ENCODE results near the gene NLRP11.
A peak's percentile ranks its signal among the peaks of the same experiment; 100 is the strongest.

NLRP11 gene

DNA sequence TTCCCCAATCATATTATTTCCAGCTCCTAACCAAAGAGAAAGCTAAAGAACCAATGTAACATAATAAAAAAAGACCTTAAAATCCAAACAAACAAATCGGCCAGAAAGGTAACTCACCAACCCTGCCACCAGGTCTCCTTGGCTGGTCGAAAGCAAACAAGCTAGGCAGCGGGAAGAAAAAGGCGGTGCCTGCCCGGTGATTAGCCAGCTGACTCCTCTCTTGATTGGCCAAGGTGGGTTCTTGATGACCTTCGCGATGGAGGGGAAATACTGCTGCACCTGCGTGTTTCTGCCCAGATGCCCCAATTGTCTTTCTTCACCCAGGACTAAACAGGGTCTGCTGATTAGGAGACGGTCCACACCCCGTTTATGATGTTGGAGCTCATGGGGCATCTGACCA lies at the start of gene NLRP11:
Gene NLRP11, minus strand, starts transcription at position 154 of the 400 bp plus-strand sequence. CDS start 13,825 bp downstream, outside the sequence.
- no peak for DNase-seq

DNA sequence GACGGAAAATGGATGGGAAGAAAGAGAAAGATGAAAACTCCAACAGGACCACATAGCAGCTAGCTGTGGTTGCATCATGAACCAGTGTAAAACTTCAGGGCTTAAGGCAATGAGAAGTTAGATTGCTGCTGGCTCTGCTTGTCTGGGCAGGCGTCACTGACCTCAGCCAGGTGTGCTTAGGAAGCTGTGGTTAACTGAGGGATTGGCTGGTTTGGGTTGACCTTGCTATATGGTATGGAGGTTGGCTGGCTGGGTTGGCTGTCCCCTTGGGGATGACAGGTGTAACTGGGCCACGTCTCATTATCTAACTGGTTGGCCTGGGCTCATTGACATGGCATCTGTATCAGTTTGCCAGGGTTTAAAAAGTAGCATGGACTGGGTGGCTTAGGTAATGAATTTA lies 45.4 kb upstream of the NLRP11 start:
- no peak for DNase-seq

DNA sequence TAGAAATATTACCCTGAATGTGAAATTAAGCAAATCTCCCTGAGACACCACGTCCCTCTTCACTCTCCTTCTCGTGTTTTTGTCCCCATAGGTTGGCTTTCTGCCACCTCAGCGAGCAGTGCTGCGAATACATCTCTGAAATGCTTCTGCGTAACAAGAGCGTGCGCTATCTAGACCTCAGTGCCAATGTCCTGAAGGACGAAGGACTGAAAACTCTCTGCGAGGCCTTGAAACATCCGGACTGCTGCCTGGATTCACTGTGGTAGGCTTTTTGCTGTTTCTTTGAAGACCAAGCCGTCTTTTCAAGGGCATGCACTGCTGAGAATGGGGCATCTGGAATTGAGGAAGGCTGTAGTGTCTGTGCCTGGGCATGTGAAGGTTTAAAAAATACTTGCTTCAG lies 38.9 kb upstream of the NLRP11 start:
- no peak for DNase-seq

DNA sequence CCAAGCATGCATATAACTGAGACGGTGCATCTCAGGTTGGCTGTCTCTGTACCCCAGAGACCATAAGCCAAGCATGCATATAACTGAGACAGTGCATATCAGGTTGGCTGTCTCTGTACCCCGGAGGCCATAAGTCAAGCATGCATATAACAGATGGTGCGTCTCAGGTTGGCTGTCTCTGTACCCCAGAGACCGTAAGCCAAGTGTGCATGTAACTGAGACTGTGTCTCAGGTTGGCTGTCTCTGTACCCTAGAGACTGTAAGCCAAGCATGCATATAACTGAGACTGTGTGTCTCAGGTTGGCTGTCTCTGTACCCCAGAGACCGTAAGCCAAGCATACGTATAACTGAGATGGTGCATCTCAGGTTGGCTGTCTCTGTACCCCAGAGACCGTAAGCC lies 35.3 kb upstream of the NLRP11 start:
- DNase-seq: no peak

DNA sequence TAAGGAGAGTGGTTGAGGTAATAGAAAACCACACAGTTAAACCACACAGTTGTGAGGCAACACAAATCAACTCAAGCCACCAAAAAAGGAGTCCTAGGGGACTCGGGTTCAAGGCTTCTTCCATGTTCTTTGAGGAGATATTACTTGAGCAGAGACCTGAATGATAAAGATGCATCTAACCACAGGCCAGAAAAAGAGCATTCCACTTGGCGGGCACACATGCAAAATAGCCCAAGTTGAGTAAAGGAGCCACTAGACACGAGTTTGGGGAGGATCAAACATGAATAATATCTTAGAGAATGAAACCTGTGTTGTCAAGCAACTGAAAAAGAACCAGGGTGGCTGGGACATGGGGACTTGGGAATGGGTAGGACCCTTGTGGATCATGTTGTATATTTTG lies 34.7 kb upstream of the NLRP11 start:
- DNase-seq: no peak

DNA sequence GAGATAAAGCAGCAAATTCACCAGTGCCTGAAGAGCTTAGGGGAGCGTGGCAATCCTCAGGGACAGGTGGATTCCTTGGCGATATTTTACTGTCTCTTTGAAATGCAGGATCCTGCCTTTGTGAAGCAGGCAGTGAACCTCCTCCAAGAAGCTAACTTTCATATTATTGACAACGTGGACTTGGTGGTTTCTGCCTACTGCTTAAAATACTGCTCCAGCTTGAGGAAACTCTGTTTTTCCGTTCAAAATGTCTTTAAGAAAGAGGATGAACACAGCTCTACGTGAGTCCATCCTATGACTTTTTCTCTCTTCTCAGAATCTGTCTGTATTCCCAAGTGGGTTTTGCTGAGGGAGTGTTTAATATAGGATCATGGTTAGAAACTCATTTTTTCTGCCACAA lies 27.2 kb upstream of the NLRP11 start:
- no peak for DNase-seq

DNA sequence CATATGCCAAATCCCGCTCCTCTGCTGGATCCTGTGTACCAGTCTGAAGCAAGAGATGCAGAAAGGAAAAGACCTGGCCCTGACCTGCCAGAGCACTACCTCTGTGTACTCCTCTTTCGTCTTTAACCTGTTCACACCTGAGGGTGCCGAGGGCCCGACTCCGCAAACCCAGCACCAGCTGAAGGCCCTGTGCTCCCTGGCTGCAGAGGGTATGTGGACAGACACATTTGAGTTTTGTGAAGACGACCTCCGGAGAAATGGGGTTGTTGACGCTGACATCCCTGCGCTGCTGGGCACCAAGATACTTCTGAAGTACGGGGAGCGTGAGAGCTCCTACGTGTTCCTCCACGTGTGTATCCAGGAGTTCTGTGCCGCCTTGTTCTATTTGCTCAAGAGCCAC lies 26.6 kb upstream of the NLRP11 start:
- DNase-seq: no peak

DNA sequence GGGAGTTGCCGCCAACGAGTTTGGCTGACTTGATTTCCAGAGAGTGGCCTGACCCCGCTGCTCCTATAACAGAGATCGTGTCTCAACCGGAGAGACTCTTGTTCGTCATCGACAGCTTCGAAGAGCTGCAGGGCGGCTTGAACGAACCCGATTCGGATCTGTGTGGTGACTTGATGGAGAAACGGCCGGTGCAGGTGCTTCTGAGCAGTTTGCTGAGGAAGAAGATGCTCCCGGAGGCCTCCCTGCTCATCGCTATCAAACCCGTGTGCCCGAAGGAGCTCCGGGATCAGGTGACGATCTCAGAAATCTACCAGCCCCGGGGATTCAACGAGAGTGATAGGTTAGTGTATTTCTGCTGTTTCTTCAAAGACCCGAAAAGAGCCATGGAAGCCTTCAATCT lies 26.2 kb upstream of the NLRP11 start:
- DNase-seq: no peak

DNA sequence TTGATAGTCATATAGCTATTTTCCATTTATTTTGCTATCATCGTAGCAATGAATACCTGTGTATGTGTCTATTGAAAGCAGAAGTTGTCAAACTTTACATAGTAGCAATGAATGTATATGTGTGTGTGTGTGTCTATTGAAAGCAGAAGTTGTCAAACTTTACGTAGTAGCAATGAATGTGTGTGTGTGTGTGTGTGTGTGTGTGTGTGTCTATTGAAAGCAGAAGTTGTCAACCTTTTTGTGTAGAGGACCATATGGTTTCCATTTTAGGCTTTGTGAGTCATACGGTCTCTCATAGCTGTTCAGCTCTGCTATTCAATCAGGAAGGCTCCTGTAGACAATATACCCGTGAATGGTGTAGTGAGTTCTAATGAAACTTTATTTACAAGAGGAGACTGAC lies 25.4 kb upstream of the NLRP11 start:
- no peak for DNase-seq

DNA sequence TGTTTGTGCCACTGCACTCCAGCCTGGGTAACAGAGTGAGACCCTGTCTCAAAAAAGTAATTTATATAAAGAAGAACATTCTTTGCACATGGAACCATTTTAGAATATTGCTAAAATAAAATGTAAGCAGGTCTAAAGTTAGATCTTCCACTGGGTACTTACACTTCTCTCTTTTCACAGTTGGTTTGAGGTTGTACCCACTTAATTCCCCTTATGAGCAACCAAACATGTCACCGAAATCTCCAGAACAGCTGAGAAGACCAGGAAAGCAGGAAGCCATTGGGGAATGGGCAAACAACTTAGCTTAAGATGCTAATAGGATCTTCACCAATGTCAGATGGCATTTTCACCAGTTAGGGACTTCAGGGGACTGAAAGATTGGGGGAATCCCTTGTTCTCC lies 23.4 kb upstream of the NLRP11 start:
- no peak for DNase-seq

DNA sequence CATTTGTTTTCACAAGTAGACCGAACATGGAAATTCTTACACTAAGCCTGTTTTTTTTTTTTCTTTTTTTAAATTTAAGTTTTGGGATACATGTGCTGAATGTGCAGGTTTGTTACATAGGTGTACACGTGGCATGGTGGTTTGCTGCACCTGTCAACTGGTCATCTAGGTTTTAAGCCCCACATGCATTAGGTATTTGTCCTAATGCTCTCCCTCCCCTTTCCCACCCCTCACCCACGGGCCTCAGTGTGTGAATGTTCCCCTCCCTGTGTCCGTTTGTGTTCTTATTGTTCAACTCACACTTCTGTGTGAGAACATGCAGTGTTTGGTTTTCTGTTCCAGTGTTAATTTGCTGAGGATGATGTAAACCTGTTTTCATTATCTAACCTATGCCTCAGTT lies 7.1 kb upstream of the NLRP11 start:
- no peak for DNase-seq

DNA sequence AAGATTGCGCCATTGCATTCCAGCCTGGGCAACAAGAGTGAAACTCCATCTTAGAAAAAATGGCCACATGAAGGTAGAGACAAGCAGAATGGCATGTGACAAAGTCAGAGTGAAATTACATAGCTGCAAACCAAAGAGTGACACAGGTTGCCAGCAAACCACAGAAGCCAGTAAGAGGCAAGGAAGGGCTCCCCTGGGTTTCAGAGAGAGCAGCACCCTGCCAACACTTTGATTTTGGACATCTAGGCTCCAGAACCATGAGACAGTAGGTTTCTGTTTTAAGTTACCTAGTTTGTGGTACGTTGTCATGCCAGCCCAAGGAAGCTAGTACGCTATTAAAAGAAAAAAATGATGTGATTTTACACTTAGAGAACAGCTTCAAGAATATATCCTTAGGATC lies 6.5 kb upstream of the NLRP11 start:
- no peak for DNase-seq

DNA sequence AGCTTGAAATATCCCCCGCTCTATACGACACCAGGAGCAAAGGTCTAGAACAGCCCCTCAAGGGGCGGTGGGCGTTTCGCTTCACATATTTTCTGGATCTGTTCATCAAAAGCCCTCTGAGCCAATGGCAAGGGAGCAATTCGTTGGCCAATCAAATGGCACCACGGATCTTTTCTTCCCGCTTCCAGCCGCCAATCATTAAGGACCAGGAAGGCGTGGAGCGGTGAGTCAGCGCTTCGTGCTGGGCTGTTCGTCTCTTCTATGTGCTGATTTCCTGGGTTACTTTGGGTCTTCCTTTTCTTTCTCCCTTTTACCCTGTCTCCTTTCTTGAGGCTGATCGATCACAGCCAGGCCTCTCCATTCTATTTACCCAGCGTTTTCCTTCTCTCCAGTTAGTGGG lies 4.5 kb upstream of the NLRP11 start, which contains the start of gene NLRP4:
Gene NLRP4, plus strand, starts transcription at position 201 of the 400 bp plus-strand sequence. CDS start 15,541 bp downstream, outside the sequence.
- peak in 1 of 2 experiments; percentile 17 for DNase-seq

DNA sequence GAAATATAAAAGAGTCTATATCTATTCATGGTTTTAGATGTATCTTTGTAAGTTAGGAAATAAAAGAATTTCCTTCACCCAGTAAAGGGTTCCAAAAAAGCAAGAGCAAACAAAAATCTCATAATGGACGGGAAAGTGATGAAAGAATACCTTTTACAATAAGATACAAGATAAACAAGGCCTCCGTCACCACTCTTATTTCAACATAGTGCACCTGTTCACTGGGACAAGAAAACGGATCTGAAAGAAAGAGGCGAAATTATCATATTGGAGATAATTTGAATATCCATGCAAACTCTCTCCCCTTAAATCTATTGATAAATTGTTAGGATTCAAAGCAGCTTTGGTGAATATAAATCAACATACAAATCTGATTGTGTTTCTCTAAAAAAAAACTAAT lies 877 bp upstream of the NLRP11 start:
- DNase-seq: peak in 1 of 2 experiments; percentile 37

DNA sequence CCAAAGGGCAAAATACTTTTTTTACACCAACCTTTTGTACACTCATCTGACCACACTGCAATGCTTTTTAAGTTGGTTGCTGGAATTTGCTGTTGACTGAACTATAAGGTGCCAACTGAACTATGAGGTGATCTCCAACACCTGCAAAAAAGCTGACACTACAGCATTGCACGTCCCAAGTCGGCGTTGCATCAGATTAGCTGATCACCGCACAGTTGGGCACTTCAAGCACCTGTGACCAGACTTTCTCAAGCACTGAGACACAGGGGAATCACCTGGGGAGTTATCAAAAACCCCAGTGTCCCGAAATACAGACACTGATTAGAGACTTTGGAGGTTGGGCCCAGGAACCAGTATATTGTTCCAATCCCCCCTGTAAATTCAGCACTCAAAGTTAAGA lies 1.1 kb downstream of the NLRP11 start:
- DNase-seq: peak in 1 of 2 experiments; percentile 80

DNA sequence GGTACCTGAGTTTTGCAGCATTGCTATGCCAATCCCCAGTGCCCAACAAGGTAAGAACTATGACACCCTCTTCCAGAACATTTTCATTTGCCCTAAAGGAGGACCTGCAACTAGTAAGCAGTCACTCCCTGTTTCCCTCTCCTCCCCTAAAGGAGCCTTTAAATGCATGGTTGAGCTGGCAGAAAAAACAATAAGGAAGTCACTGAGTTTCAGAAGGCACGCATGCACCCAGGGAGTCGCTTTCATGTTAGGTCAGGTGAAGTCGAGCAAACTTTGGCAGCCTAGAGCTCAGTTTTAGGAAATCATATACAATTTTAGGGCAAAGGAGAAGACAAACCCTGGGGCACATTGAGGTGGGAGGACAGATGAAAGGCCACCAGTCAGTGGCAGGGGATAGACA lies 11.8 kb downstream of the NLRP11 start:
- no peak for DNase-seq

DNA sequence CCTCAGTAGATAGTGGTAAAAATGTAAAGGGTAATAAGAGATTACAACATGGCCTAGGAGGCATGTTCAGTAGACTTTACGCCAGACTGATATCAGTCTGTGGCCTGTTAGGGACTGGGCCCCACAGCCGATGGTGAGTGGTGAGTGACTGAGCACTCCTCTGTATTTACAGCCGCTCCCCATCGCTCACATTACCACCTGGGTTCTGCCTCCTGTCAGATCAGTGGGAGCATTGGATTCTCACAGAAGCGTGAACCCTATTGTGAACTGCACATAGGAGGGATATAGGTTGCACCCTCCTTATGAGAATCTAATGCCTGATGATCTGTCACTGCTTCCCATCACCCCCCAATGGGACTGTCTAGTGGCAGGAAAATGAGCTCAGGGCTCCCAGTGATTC lies 17.9 kb downstream of the NLRP11 start:
- no peak for DNase-seq

DNA sequence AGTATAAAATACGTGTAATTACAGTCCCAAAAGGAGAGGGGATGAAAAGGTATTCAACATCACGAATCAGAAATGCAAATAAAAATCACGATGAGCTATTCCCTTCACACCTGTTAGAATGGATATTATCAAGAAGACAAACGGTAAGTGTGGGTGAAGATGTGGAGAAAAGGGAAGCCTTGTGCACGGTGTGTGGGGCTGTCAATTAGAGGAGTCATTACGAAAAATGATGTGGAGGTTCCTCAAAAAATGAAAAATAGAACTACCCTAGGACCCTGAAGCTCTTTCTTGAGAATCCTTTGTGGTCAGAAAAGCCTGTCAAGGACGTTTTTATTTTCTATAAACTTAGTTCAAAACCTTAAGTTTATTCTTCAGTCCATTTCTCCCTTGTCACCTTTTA lies 19.4 kb downstream of the NLRP11 start:
- no peak for DNase-seq

DNA sequence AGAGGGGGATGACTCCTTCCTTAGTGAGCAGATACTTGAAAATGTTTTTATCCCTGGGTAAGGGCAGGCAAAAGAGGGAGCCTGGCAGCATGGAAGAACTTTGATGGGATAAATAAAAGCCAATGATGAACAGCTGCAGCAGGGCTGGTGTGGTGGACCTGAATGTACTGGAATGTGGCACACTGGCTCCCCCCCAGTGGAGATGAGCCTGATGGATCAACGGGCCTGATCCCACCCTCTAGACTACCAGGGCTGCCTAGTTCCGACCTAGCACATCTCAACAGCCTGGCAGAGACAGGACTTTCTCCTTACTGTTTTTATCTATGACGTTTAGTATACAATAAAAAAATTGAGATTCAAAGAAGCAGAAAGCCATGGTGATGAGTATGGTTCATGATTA lies 20.5 kb downstream of the NLRP11 start:
- no peak for DNase-seq

DNA sequence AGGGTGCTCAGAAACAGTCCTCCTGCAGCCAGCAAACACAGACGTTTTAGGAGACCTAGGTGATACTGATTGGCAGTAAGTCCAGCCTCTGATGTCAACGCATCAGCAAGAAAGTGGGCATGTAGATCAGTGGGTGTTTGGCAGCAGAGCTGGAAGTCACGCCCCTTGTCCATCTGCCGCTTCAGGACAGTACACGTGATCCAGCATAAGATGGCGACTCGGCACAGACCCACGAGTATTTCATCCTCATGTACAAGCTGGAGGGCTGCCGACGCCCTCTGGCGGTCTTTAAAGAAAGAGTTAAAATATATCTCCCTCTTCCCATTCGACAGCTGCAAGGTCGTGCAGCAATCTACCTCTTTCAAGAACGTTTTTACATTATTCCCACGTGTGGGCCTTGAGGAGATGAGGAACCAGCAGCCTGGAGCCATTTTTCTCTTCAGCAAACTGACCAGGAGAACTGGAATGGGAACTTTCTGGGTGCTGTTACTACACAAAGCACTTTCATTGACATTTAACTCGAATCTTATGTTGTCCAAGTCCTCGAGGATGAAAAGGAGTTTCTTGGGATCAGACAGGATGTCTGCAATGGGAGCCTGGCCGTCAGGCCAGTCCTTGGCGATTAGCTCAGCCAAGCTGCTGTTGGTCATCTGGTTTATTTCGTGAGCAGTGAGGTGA lies 22.3 kb downstream of the NLRP11 start:
- peak; percentile 72 to 83 for DNase-seq

DNA sequence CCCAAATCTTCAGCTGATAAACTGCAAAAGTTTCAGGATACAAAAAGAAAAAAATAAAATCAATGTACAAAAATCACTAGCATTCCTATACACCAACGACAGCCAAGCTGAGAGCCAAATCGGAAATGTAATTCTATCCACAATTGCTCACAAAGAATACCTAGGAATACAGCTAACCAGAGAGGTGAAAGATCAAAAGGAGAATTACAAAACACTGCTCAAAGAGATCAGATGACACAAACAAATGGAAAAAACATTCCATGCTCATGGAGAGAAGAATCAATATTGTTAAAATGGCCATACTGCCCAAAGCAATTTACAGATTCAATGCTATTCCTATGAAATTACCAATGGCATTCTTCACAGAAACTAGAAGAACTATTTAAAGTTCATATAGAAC lies 29.5 kb downstream of the NLRP11 start:
- DNase-seq: no peak

DNA sequence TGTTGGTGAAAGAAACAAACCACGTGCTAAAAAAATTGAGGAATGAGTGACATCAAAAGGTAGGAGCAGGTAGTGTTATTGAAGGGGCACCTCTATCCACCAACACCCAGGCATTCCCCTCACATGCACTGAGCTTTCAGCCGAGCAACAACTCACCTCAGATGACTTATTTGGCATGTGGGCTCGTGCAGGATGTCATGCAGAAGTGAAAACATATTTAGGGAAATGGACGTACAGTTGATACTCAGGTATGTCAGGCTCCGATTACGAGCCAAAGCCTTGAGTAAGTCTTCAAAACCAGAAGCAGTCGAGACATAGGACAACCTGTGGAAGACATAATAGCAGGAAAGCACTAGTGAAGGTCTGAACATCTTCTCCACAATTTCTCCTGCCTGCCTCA lies 30.4 kb downstream of the NLRP11 start:
- DNase-seq: no peak

DNA sequence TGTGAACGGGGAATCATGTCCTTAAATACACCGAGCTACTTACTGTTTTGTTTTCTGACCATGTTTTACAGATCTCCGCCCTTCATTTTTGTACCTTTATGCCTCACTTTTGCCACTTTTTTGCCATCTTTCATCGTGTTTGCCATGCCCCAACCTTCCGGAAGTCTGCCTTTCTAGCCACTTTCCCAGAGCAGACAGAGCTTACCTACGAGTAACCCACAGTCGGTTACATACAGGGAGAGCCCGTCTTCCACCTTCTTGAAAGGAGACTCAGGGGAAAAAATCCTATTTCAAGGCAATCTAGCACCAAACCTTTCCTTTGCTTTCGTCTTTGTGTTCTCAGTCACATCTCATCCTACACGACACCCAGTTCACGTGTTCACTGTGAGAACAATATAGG lies 36.8 kb downstream of the NLRP11 start:
- no peak for DNase-seq

DNA sequence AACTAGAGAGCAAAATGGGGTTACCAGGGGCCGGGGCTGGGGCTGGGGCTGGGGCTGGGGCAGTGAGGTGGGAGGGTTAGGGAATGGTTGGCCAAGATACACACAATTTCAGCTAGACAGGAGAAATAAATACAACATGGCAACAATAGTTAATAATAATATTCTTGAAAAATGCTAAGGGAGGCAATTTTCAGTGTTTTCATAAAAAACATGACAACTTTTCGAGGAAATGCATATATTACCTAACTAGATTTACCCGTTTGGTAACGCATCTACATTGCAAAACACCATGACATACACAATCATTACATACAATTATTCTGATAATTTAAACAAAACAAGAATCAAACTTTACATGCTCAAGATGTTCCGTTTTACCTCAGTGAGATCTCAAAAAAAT lies 50.7 kb downstream of the NLRP11 start:
- DNase-seq: no peak

DNA sequence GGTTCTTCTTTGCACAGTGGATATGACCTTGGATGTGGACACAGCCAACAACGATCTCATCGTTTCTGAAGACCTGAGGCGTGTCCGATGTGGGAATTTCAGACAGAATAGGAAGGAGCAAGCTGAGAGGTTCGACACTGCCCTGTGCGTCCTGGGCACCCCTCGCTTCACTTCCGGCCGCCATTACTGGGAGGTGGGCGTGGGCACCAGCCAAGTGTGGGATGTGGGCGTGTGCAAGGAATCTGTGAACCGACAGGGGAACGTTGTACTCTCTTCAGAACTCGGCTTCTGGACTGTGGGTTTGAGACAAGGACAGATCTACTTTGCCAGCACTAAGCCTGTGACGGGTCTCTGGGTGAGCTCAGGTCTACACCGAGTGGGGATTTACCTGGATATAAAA lies 53.5 kb downstream of the NLRP11 start:
- no peak for DNase-seq
